HG02610 (cell line): ENCODE measurements around the gene MAGED4B.
"Not testable (repeated sequence)": the region's sequence is repeated elsewhere in the genome, so short reads cannot be mapped to it uniquely, and the experiment has no call there.

Experiments
- ATAC-seq: cut with Tn5 transposase; IDR thresholded peaks from one replicate; pipeline ENCODE4 v1.9.1; 2021; ENCODE audit warnings: mild to moderate bottlenecking, moderate library complexity; ENCODE audit not compliant: unreplicated experiment

Gene MAGED4B, protein sequence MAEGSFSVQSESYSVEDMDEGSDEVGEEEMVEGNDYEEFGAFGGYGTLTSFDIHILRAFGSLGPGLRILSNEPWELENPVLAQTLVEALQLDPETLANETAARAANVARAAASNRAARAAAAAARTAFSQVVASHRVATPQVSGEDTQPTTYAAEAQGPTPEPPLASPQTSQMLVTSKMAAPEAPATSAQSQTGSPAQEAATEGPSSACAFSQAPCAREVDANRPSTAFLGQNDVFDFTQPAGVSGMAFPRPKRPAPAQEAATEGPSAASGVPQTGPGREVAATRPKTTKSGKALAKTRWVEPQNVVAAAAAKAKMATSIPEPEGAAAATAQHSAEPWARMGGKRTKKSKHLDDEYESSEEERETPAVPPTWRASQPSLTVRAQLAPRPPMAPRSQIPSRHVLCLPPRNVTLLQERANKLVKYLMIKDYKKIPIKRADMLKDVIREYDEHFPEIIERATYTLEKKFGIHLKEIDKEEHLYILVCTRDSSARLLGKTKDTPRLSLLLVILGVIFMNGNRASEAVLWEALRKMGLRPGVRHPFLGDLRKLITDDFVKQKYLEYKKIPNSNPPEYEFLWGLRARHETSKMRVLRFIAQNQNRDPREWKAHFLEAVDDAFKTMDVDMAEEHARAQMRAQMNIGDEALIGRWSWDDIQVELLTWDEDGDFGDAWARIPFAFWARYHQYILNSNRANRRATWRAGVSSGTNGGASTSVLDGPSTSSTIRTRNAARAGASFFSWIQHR

DNA sequence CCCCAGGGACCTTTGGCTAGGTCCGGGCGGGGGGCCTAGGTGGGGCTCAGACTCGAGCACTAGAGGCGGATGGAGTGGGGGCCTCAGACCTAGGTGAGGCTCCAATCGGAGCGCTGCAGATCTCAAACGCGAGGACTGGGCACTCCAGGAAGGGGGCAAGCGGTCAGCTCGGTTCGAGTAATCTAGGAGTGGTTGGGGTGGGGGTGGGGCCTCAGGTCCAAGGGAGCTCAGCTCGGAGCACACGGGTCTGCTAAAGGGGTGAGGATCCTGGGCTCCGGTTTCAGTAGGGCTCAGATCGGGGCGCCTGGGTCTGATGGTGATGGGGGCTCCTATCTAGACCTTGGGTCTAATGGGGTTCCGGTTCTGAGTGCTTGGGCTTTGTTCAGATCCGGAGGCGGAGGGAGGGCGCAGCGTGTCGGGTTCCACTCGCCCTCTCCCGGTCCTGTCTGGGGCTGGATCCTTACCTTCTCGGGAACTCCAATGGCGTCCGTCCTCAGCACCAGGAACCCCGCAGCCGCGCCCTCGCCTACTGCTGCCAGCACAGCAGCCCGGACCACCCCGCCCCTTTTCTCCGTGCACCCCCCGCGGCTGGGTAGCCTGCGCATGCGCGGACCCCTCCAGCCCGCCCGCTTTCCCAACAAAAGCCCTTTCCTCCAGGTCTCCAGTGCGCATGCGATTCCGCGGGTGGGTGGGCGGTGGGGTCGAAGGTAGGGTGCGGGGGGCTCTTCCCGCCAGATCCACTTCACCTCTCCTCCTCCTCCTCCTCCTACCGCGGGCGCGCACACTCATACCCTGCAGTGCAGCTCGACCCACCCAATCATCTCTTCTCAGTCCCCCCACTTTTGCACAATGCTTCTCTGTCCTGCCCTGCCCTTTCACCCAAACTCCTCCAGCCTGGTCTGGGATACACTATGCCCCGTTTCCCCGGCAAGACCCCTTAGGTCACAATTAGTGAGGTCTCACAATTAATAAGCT lies at the start of gene MAGED4B:
Gene MAGED4B (minus strand): TSS at position 518 of the 975 bp plus-strand sequence. CDS start 1,011 bp downstream, outside the sequence.
- not testable (repeated sequence) for ATAC-seq

DNA sequence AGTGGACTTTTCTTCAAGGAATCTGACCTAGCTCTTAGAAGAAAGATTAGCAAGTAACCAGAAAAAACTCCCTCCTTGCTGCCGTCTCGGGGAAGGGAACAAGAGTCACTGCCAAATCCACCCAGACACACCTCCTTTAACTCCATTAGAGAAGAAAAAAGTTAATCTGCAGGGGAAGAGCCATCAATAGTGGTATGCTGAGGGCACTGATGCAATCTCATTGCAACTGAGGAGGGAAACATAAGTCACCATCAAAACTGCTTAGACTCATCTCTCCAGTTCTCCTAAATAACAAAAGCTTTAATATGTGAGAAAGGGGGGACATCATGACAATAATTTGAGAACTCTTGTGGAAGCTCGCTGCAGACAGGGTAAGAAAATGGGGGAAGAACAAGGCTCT lies 49.3 kb upstream of the MAGED4B start:
- no peak for ATAC-seq

DNA sequence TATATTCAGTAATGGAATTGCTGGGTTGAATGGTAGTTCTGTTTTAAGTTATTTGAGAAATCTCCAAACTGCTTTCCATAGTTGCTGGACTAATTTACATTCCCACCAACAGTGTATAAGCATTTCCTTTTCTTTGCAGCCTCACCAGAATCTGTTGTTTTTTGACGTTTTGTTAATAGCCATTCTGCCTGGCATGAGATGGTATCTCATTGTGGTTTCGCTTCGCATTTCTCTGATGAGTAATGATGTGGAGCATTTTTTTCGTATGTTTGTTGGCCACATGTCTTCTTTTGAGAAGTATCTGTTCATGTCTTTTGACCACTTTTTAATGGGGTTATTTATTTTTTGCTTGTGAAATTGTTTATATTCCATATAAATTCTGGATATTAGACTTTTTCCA lies 13.6 kb upstream of the MAGED4B start:
- no peak for ATAC-seq

DNA sequence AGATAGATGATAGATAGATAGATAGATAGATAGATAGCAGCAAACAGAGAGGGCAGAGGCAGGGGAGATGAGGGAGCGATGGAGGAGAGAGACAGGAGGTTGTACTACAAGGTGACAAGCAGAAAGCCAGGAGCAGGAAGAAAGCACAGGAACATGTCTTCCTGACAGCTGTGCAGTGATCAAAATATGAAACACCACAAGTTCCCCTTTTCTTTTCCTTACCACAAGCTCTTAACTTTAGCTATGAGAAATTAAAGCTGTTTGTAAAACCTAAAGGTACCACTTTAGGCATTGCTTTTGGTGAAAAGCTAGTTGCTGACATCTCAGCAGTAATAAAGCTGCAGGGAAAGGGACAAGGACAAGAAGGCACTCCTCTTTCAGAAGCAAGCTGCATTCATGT lies 9.1 kb upstream of the MAGED4B start:
- no peak for ATAC-seq

DNA sequence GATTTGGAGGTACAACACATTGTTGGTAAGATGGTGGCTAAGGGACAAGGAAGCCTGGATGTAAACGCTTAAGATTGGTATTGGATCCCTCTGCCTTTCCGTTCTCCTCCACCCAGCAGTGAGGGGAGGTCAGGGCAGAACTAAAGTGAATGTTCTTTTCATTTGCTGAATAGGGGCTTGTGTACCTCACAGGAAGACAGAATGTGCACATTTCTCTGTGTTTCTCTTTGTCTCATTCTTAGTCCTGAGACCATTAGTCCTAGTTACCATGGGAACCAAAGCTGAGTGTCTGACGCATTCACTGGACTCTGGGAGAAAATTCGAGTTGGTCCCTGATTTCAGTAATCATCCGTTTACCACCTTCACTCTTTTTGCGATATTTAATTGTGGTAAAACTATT lies 26.7 kb downstream of the MAGED4B start:
- not testable (repeated sequence) for ATAC-seq

DNA sequence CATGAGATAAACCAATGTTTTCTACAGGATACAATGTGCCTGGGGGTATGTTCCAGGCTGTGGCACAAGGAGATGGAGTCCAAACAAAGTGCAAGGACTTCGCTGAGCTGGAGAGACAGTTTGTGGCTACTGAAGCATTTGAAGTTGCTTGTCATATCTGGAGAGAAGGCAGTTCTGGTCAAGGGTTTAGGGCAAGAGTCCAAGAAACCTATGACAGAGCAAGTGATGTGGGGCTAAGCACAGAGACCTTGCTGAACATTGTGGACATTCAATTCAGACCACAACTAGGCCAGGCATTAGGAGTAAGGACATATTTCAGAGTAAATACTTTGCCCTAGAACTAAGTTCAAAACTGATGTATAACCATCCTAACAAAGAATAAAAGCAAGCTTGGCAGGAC lies 34.8 kb downstream of the MAGED4B start:
- ATAC-seq = no peak

DNA sequence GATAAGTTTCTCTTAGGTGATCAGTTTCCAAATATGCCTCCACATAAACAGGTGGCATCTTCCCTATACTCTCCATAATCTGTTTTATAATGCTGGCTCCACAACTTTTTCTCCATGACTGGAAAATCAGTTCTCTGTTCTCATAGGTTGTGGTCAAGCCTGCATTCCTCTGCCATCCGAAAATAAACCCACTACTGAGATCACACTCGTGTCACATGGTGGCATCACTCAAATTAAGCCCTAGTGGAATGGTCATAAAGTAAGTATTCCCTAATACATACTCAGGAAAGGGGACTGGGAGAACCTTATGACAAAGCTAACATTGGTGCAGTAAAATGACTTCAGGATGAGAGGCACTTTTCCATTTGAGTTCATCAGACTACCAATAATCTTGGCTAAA lies 37.6 kb downstream of the MAGED4B start:
- no peak for ATAC-seq

DNA sequence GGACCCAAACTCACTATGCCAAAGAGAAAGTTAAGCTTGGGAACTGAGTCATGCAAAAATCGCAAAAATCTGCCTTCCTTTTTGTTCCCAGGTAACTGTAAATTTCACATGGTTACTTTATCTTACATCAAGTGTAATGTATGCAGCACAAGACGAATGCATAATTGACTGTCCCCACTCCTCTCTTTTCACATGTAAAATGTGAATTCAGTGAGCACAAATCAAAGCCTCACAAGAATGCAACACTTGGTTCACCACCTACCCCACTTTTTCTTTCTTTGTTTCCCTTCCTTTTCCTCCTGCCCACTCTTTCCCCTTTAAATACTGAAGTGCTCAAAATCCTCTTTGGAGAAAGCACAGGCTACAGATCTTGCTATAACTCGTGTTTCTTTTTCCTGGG lies 53.2 kb downstream of the MAGED4B start:
- no peak for ATAC-seq
